Measurements from ENCODE around the gene SPRED1.

Gene SPRED1

DNA sequence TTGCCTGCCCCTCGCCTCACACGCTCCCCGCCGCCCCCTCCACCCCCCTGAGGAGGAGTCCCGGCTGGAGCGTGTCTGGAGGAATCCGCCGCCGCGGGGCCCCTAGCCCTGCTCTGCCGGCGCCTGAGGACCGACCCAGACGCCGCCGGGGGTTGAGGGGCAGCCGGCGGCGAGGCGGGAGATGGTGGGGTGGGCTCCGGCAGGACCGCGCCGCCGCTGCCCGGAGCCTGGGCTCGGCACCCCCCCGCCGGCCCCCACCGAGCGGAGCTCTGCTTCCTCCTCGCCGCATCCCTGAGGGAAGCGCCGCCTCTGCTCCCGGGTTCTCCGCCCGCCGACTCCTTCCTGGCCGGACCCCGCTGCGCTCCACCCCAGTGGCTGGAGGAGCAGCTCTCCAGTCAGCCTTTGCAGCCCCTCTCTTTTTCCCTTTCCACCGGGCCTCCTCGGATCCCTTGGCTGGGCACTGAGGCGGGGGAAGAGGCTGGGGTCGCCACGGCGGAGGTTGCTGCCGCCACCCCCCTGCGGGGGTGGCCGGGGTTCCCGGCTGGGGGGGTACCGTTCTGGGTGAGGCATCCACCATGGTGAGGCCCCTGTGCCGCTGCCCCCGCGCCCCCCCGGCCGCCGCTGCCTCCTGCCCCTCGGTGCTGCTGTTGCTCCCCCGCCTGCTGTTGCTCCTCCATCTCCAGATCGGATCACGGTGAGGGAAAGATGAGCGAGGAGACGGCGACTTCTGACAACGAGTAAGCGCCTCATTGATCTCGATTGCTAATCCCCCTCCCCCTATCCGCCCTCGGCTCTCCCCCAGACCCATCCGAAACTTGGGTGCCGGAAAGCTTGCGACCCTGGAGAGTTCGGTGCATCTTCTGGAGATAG, at the start of gene SPRED1:
TSS of gene SPRED1 (plus strand) at position 356 of the 870 bp plus-strand sequence. CDS start at position 706, 350 bp downstream.
- peak; percentile 55 for DNase-seq (ENCODE audit: low read depth)
- TF ChIP-seq, protein P1, sequence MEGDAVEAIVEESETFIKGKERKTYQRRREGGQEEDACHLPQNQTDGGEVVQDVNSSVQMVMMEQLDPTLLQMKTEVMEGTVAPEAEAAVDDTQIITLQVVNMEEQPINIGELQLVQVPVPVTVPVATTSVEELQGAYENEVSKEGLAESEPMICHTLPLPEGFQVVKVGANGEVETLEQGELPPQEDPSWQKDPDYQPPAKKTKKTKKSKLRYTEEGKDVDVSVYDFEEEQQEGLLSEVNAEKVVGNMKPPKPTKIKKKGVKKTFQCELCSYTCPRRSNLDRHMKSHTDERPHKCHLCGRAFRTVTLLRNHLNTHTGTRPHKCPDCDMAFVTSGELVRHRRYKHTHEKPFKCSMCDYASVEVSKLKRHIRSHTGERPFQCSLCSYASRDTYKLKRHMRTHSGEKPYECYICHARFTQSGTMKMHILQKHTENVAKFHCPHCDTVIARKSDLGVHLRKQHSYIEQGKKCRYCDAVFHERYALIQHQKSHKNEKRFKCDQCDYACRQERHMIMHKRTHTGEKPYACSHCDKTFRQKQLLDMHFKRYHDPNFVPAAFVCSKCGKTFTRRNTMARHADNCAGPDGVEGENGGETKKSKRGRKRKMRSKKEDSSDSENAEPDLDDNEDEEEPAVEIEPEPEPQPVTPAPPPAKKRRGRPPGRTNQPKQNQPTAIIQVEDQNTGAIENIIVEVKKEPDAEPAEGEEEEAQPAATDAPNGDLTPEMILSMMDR (IDR thresholded peaks at IDR 0.05; ENCODE audit: low read length, missing control alignments): no peak
- peak within 1 kb of the TSS; percentile 95 for H3K4me3 ChIP-seq (replicated peaks; ENCODE audit: low read depth, low read length)

DNA sequence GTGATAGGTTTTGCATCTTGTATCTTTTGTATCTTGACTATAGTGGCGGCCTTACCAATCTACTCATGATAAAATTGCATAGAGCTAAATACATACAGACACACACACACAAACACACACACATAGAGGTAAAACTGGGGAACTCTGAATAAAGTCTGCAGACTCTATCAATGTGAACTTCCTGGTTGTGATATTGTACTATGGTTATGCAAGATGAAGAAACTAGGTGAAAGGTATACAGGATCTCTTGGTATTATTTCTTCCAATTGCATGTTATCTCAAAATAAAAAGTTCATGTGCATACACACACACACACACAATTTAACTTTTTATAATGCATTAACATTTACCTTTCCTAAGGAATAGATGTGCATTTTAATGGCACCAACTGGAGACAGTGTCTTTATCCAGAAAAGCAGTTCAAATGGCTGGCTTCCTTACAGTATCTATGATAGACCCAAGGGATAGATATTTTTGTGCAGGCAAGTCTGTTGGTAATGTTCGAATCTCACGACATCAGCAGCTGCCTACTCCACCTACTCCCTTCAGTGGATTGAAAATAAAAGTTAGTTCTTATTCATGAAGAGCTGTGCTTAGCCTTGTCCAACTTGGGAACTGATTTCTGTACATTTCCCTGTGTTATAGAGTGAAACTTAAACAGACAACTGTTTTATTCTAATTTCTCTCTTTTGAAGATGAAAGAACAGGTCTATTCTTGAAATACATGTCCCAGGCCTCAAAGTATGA, 46.9 kb upstream of the SPRED1 start:
- DNase-seq (ENCODE audit: low read depth): no peak
- H3K4me3 ChIP-seq (replicated peaks; ENCODE audit: low read depth, low read length): no peak overlapping the region
- TF ChIP-seq, protein P1 (IDR thresholded peaks at IDR 0.05; ENCODE audit: low read length, missing control alignments): no peak

DNA sequence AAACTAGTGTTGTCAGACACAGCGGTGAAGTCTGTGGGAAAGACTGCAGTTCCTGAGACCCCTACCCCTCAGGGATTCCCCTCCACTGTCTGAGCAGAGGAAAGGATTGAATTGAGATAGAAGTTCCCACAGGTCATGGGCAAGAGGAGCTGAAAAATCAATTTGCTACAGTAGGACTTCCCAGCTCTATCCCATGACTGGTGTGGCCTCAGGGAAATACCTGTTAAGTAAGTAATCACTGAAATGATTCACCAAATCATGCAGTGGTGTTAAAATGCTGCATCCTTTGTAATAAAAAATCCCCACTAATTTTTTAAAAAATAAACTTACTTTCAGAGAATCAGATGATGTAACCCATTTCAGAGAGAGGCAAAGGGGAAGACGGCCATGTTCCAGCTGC, 45.0 kb upstream of the SPRED1 start:
- DNase-seq (ENCODE audit: low read depth): no peak
- TF ChIP-seq, protein P1 (IDR thresholded peaks at IDR 0.05; ENCODE audit: low read length, missing control alignments): no peak
- H3K4me3 ChIP-seq (replicated peaks; ENCODE audit: low read depth, low read length): no peak overlapping the region

DNA sequence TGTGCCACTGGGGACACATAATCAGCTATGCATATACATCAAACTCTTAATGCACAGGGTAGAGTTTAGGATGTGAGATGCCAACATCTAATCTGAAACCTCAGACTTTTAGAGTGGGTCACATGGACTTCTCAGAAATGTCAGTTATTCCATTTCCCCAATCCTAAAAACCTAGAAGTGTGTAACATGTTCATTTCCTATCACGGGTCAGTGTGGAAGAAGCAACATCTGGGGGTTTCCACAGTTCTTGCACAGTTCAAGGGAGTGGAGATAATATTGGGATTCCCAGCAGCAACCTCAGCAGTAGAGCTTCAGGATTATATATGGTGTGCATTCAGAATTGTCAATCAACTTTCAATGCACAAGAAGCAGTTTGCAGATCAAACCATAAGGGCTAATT, 44.4 kb upstream of the SPRED1 start:
- no peak overlapping the region for H3K4me3 ChIP-seq (replicated peaks; ENCODE audit: low read depth, low read length)
- no peak for DNase-seq (ENCODE audit: low read depth)
- TF ChIP-seq, protein P1 (IDR thresholded peaks at IDR 0.05; ENCODE audit: low read length, missing control alignments): no peak

DNA sequence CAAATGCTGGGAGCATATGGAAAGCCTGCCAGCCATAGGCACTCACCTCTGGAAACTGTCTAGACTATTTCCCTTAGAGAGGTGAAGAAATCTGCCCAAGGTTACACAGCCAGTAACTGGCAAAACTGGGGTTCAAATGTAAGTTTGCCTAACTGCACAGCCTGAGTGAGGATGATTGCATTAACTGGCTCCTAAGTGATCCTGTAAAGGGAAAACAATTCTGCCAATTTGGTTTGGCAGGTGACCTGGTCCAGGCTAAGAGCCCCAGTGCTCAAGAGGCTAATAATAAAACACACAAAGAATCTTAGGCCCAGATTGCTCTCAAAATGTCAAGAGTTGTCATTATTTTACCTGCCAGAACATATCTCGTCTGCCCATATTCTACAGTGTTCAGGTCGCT, 43.9 kb upstream of the SPRED1 start:
- H3K4me3 ChIP-seq (replicated peaks; ENCODE audit: low read depth, low read length): no peak overlapping the region
- TF ChIP-seq, protein P1 (IDR thresholded peaks at IDR 0.05; ENCODE audit: low read length, missing control alignments): no peak
- no peak for DNase-seq (ENCODE audit: low read depth)

DNA sequence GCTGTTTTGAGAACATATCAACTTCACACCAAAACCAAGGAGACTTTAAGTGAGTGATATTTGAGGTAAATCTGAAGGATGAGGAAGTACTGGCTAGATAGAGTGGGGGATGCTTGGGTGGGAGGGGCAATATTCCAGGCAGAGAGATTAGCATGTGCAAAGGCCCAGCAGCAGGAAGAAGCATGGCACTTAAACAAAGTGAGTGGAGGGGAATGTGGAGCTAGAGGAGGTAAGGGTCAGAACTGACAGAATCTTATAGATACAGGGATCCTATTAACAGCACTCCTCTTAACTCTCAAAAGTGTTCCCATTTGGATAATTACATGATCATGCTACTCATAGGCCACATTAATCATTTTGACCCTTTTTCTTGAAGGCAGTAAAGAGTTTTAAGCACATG, 41.4 kb upstream of the SPRED1 start:
- TF ChIP-seq, protein P1 (IDR thresholded peaks at IDR 0.05; ENCODE audit: low read length, missing control alignments): no peak
- DNase-seq (ENCODE audit: low read depth): no peak
- H3K4me3 ChIP-seq (replicated peaks; ENCODE audit: low read depth, low read length): no peak overlapping the region
